Body of pancreas (tissue), 4 donors: ENCODE measurements around the gene CERT1. TPM values are rescaled to one million over a fixed set of nuclear protein-coding genes. Genes with fewer than 3 reads are reported as not detected.

Source experiments
- ATAC-seq: fragments of 150-250 bp; one replicate; pipeline ENCODE4 v1.9.1; 2016
- DNase-seq, 4 donors: peaks; one replicate each; pipeline ENCODE4 v3.0.0-alpha.2; 2019
- H3K27ac ChIP-seq, 4 donors: fragments of 200-600 bp; sonication (generic); 1 replicate in 3 of 4; 2 replicates in 1 of 4; pipeline versions ENCODE4 v1.5.1 to v1.6.1; 2016 to 2019; ENCODE audit warnings: mild to moderate bottlenecking in 1 of 4, mixed read lengths in 1 of 4, moderate library complexity in 1 of 4
- H3K27me3 ChIP-seq, 2 donors: fragments of 200-600 bp; sonication (generic); one replicate each; pipeline ENCODE4 v1.6.0; 2016; ENCODE audit warnings: mild to moderate bottlenecking in 1 of 2
- H3K36me3 ChIP-seq, 2 donors: fragments of 200-600 bp; sonication (generic); replicated peaks in 1 of 2; 2 replicates each; pipeline ENCODE4 v1.5.1; 2016; ENCODE audit warnings: low read depth in 2 of 2; ENCODE audit not compliant: insufficient read depth in 1 of 2
- H3K4me1 ChIP-seq: fragments of 200-600 bp; sonication (generic); one replicate; pipeline ENCODE4 v1.6.0; 2016
- H3K4me3 ChIP-seq, 2 donors: fragments of 200-600 bp; sonication (generic); 1 replicate in 1 of 2; 2 replicates in 1 of 2; pipeline ENCODE4 v1.5.1; 2016 to 2019
- H3K9me3 ChIP-seq, 3 donors: fragments of 200-600 bp; sonication (generic); 1 replicate in 2 of 3; 2 replicates in 1 of 3; pipeline ENCODE4 v1.5.1; 2016
- CTCF ChIP-seq, 7 experiments: fragments of 450-650 bp in 4 of 7; fragments of 200-600 bp in 3 of 7; sonication (generic) in 3 of 7; IDR thresholded peaks; one replicate each; pipeline ENCODE4 v1.5.1; 2016 to 2019; ENCODE audit warnings: antibody characterized with exemption in 7 of 7
- POLR2A ChIP-seq, 3 donors: fragments of 450-650 bp; IDR thresholded peaks; one replicate each; pipeline ENCODE4 v1.6.1; 2016; ENCODE audit warnings: antibody characterized with exemption in 3 of 3, mild to moderate bottlenecking in 2 of 3
- WGBS, 2 donors: methylation state at CpG; one replicate each; pipeline ENCODE4 v1.1.5; 2017; 5-methylcytosine and 5-hydroxymethylcytosine counted together
- intact Hi-C: fragments of 100-400 bp; cut with DNase I; formaldehyde crosslinking; loops from one replicate; pipeline ENCODE4 v1.15.1; 2023
- total RNA-seq, 2 donors: library from RNA; depleted of rRNA; stranded (reverse); fragments of >200 nt; gene quantifications; one replicate each; pipeline ENCODE4 v1.1.0, GENCODE V29; 2016

CERT1 gene
- total RNA-seq, 2 donors from 2014 or later, result 17.8 to 19.5 TPM

DNA sequence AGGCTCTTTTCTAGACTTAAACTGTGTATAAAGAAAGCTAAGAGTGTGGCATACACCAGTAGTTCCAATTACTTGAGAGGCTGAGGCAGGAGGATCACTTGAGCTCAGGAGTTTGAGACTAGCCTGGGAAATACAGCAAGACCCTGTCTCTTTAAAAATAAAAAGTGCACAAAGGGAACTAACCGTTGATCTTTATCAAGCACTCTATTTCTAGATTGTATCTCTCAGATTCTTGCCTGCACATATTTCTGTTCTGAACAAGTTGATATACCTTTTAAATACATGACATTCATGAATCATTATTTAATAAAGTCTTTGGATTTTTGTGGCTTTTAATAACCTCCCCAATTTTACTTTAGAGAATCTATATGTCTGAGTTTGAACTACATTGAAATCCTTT is 127.2 kb downstream of the CERT1 start:
- WGBS, 2 donors, result 26 to 50% methylated on average over 1 of the region's 1 CpG
- H3K4me1 ChIP-seq, result no peaks in the 10 kb centered on the region
- intact Hi-C loops, result no loop called here
- no peak for TF ChIP-seq POLR2A (IDR thresholded peaks at IDR 0.05)
- no peak for TF ChIP-seq CTCF (IDR thresholded peaks at IDR 0.05)
- H3K4me3 ChIP-seq, result no peak overlapping the region
- no peaks in the 10 kb centered on the region for H3K9me3 ChIP-seq
- H3K27ac ChIP-seq, result no peak overlapping the region
- peaks cover 5 to 16% of the 10 kb centered on the region in 2 donors for H3K36me3 ChIP-seq
- H3K27me3 ChIP-seq, result no peaks in the 10 kb centered on the region
- no peak for DNase-seq
- no peak for ATAC-seq

DNA sequence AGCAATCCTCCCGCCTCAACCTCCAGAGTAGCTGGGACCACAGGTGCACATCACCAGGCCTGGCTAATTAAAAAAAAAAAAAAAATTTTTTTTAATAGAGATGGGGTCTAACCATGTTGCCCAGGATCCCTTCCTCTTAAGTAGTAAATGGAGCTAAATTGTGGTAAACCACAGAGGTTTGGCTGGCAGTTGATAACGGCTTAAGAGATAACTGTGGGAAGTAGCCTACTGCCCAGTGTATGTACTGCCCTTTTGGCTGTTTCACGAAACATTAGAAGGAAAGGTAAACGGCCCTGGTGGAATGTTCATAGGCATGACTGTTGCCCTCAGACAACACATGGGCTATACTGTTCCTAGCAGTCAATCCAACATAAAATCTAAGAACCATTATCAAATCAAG is 130.0 kb downstream of the CERT1 start:
- no peak for ATAC-seq

DNA sequence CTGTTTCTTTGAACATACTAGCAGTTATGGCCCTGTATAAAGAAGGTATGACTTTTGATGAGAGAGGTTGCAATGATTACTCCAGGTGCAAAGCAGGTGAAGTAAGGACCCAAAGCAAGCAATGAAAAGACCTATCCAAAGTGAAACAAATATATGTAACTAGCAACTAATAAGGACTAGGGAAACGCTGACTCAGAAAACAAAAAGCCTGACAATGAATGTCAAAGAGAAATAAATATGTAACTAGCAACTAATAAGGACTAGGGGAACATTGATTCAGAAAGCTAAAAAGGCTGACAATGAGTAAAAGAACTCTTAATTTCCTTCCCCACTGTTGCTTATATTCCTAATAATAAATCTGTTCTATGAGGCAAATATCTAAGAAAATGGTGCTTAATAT is 131.3 kb downstream of the CERT1 start:
- Histone ChIP-seq H3K4me3 (no peak overlapping the region), H3K4me1 (no peaks in the 10 kb centered on the region), H3K27me3 (no peaks in the 10 kb centered on the region), H3K27ac (no peak overlapping the region), H3K36me3 (peaks cover 5 to 15% of the 10 kb centered on the region in 2 donors), H3K9me3 (no peaks in the 10 kb centered on the region)
- intact Hi-C loops, result no loop called here
- DNase-seq (no peak), ATAC-seq (no peak)
- 82 to 94% methylated on average over 1 of the region's 1 CpG for WGBS, 2 donors
- TF ChIP-seq POLR2A (IDR thresholded peaks at IDR 0.05), result no peak
- TF ChIP-seq CTCF (IDR thresholded peaks at IDR 0.05), result no peak

More for the DNA sequence above, 130.0 kb downstream of the CERT1 start:
- H3K27me3 ChIP-seq, result no peaks in the 10 kb centered on the region
- 48 to 60% methylated on average over 4 of the region's 4 CpGs for WGBS, 2 donors
- no peak for DNase-seq
- no peak overlapping the region for H3K4me3 ChIP-seq
- H3K9me3 ChIP-seq, result no peaks in the 10 kb centered on the region
- peaks cover 5 to 16% of the 10 kb centered on the region in 2 donors for H3K36me3 ChIP-seq
- intact Hi-C loops, result no loop called here
- TF ChIP-seq POLR2A (IDR thresholded peaks at IDR 0.05) (no peak), CTCF (IDR thresholded peaks at IDR 0.05) (no peak)
- no peaks in the 10 kb centered on the region for H3K4me1 ChIP-seq
- no peak overlapping the region for H3K27ac ChIP-seq

DNA sequence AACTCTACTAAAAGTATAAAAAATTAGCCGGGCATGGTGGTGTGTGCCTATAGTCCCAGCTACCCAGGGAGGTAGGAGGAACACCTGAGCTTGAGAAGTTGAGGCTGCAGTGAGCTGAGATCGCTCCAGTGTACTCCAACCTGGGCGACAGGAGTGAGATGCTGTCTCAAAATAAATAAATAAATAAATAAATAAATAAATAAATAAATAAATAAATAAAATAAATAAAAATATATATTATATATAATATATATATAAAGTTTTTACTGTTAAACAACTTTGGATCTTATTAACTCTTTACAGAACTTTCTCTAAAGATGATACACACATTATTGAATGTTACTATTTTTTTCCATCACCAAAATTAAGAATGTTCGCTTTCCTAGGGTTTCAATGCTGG is 136.0 kb downstream of the CERT1 start:
- ATAC-seq (no peak), DNase-seq (no peak)
- H3K27ac ChIP-seq, result no peak overlapping the region
- H3K9me3 ChIP-seq, result no peaks in the 10 kb centered on the region
- H3K27me3 ChIP-seq, result no peaks in the 10 kb centered on the region
- no peak overlapping the region for H3K4me3 ChIP-seq
- 96 to 98% methylated on average over 4 of the region's 4 CpGs for WGBS, 2 donors
- peaks cover 0 to 5% of the 10 kb centered on the region in 2 donors for H3K36me3 ChIP-seq
- TF ChIP-seq CTCF (IDR thresholded peaks at IDR 0.05) (no peak), POLR2A (IDR thresholded peaks at IDR 0.05) (no peak)
- no peaks in the 10 kb centered on the region for H3K4me1 ChIP-seq
- intact Hi-C loops, result no loop called here

GRCh38 chr5:75374394-75374814 is 137.0 kb downstream of the CERT1 start:
- Histone ChIP-seq H3K36me3 (peaks cover 0 to 5% of the 10 kb centered on the region in 2 donors), H3K27me3 (no peaks in the 10 kb centered on the region), H3K4me3 (no peak overlapping the region), H3K27ac (no peak overlapping the region), H3K9me3 (no peaks in the 10 kb centered on the region), H3K4me1 (no peaks in the 10 kb centered on the region)
- ATAC-seq (no peak), DNase-seq (no peak)
- intact Hi-C loops, result no loop called here
- 62 to 69% methylated on average over 12 of the region's 12 CpGs for WGBS, 2 donors
- no peak for TF ChIP-seq POLR2A (IDR thresholded peaks at IDR 0.05)
- TF ChIP-seq CTCF (IDR thresholded peaks at IDR 0.05), result no peak
